CD14-positive monocyte (primary cell): ENCODE data around the gene RPS14. TPM values are rescaled to one million over a fixed set of nuclear protein-coding genes. Genes with fewer than 3 reads are reported as not detected.

Experiments used
- DNase-seq, 3 donors: peaks; one replicate each; pipeline ENCODE4 v3.0.0-alpha.2; 2011 to 2022
- H2AFZ ChIP-seq: 2 replicates; pipeline ENCODE4 v1.6.0; 2012; ENCODE audit warnings: mild to moderate bottlenecking, low read depth, low read length, inconsistent platforms; ENCODE audit not compliant: insufficient read depth, poor library complexity, severe bottlenecking
- H3K27ac ChIP-seq, 2 donors: 1 replicate in 1 of 2; 2 replicates in 1 of 2; pipeline ENCODE4 v1.5.1; 2012 to 2013; ENCODE audit warnings: low read length in 2 of 2, control low read depth in 1 of 2, inconsistent platforms in 1 of 2, low read depth in 1 of 2, mild to moderate bottlenecking in 1 of 2
- H3K27me3 ChIP-seq, 2 donors: one replicate each; pipeline versions ENCODE4 v1.6.0 to v1.6.1; 2011 to 2013; ENCODE audit warnings: low read length in 2 of 2; ENCODE audit not compliant: control insufficient read depth in 2 of 2, insufficient read depth in 2 of 2
- H3K36me3 ChIP-seq, 2 donors: replicated peaks in 1 of 2; 1 replicate in 1 of 2; 2 replicates in 1 of 2; pipeline versions ENCODE4 v1.5.1 to v1.6.1; 2012 to 2013; ENCODE audit warnings: low read length in 2 of 2, control low read depth in 1 of 2, inconsistent platforms in 1 of 2, mild to moderate bottlenecking in 1 of 2; ENCODE audit not compliant: insufficient read depth in 2 of 2, control insufficient read depth in 1 of 2
- H3K4me1 ChIP-seq, 2 donors: 1 replicate in 1 of 2; 2 replicates in 1 of 2; pipeline versions ENCODE4 v1.5.1 to v1.6.1; 2012 to 2013; ENCODE audit warnings: low read length in 2 of 2, control low read depth in 1 of 2, inconsistent platforms in 1 of 2, mild to moderate bottlenecking in 1 of 2, moderate library complexity in 1 of 2; ENCODE audit not compliant: insufficient read depth in 2 of 2, control insufficient read depth in 1 of 2
- H3K4me2 ChIP-seq: replicated peaks from 2 replicates; pipeline ENCODE3; 2012; ENCODE audit warnings: low read length, moderate library complexity, mild to moderate bottlenecking; ENCODE audit not compliant: poor library complexity, severe bottlenecking; ENCODE audit errors: extremely low read depth
- H3K4me3 ChIP-seq, 3 experiments: fragments of 200-600 bp in 1 of 3; sonication (generic) in 1 of 3; replicated peaks in 1 of 3; 1 replicate in 2 of 3; 2 replicates in 1 of 3; pipeline ENCODE4 v1.5.1; 2011 to 2013; ENCODE audit warnings: low read length in 3 of 3, mild to moderate bottlenecking in 3 of 3, control low read depth in 2 of 3, low read depth in 2 of 3, inconsistent platforms in 1 of 3, moderate library complexity in 1 of 3
- H3K79me2 ChIP-seq: 2 replicates; pipeline ENCODE4 v1.6.0; 2012; ENCODE audit warnings: mild to moderate bottlenecking, control low read depth, inconsistent platforms, low read length, moderate library complexity; ENCODE audit not compliant: insufficient read depth
- H3K9ac ChIP-seq: 2 replicates; pipeline ENCODE4 v1.6.0; 2017; ENCODE audit warnings: low read length, mild to moderate bottlenecking; ENCODE audit not compliant: insufficient read depth, poor library complexity, severe bottlenecking
- H3K9me3 ChIP-seq, 2 donors: replicated peaks in 1 of 2; 1 replicate in 1 of 2; 2 replicates in 1 of 2; pipeline versions ENCODE4 v1.5.1 to v1.6.1; 2012 to 2013; ENCODE audit warnings: low read length in 2 of 2, control low read depth in 1 of 2; ENCODE audit not compliant: control insufficient read depth in 1 of 2, insufficient read depth in 1 of 2
- H4K20me1 ChIP-seq: 2 replicates; pipeline ENCODE4 v1.6.0; 2012; ENCODE audit warnings: mild to moderate bottlenecking, low read length, control low read depth, moderate library complexity; ENCODE audit not compliant: insufficient read depth
- H3K27ac Mint-ChIP-seq, 7 donors: one replicate each; pipeline ENCODE4 v1.8.0; 2020; ENCODE audit warnings: mild to moderate bottlenecking in 7 of 7, mixed read lengths in 7 of 7, moderate library complexity in 6 of 7, inconsistent platforms in 2 of 7
- H3K27me3 Mint-ChIP-seq, 3 donors: one replicate each; pipeline ENCODE4 v1.8.0; 2021 to 2022; ENCODE audit warnings: low read depth in 3 of 3, mild to moderate bottlenecking in 3 of 3, mixed read lengths in 3 of 3, moderate library complexity in 3 of 3, inconsistent platforms in 1 of 3
- H3K36me3 Mint-ChIP-seq, 2 donors: one replicate each; pipeline ENCODE4 v1.8.0; 2020; ENCODE audit warnings: mixed read lengths in 2 of 2, inconsistent platforms in 1 of 2, mild to moderate bottlenecking in 1 of 2
- H3K4me1 Mint-ChIP-seq: one replicate; pipeline ENCODE4 v1.8.0; 2020; ENCODE audit warnings: mild to moderate bottlenecking, mixed read lengths
- H3K4me3 Mint-ChIP-seq, 2 donors: one replicate each; pipeline ENCODE4 v1.8.0; 2020; ENCODE audit warnings: mild to moderate bottlenecking in 2 of 2, mixed read lengths in 2 of 2, moderate library complexity in 1 of 2
- H3K9me3 Mint-ChIP-seq, 7 donors: one replicate each; pipeline ENCODE4 v1.8.0; 2020 to 2022; ENCODE audit warnings: mixed read lengths in 7 of 7, mild to moderate bottlenecking in 6 of 7, moderate library complexity in 6 of 7, inconsistent platforms in 2 of 7
- WGBS: methylation state at CpG from one replicate; pipeline ENCODE4 v1.1.5; 2013; ENCODE audit warnings: missing lambda C conversion rate; ENCODE audit not compliant: insufficient coverage; 5-methylcytosine and 5-hydroxymethylcytosine counted together
- intact Hi-C, 2 donors: fragments of 100-400 bp; cut with micrococcal nuclease; formaldehyde crosslinking; loops; one replicate each; pipeline versions ENCODE4 v1.15.0 to v1.15.1; 2023
- polyA plus RNA-seq, 3 donors: library from polyadenylated mRNA; depleted of rRNA in 1 of 3; unstranded in 2 of 3; stranded (reverse) in 1 of 3; fragments of 300-500 nt in 2 of 3; fragments of >200 nt in 1 of 3; fragmentation: Illumina TruSeq in 2 of 3; gene quantifications; 1 replicate in 2 of 3; 2 replicates in 1 of 3; pipeline ENCODE4 v1.2.3, GENCODE V29; 2012 to 2021
- TF ChIP-seq, protein P1 (sequence below): fragments of 200-600 bp; IDR thresholded peaks from one replicate; pipeline ENCODE4 v1.8.0; 2022; ENCODE audit warnings: antibody characterized with exemption, mild to moderate bottlenecking

RPS14 gene
- polyA plus RNA-seq, 3 donors = 2,768 to 4,675 (median 3,499) TPM

DNA sequence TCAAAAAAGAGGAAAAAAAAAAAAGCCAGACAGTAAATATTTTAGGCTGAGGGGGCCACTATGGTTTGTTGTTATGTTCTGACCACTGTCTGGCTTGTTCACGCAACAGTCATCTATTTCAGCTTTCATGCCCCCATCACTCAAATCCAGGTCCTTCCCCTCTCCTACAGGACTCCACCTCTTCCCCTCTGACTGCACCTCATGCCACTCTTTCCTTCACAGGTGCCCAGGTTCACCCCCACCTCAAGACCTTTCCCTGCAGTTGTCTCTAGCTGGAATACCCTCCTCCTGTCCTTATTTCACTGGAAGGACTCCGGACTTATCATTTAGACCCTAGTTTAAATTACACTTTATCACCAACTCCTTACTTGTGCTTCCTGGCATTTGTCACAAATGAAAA is 3.5 kb downstream of the RPS14 start:
- Mint-ChIP-seq H3K36me3 (peaks cover 59 to 65% of the 10 kb centered on the region in 2 donors), H3K27ac (peak overlapping the region in 4 of 7 donors; percentile 52 to 78 (median 65)), H3K4me1 (peaks cover 18% of the 10 kb centered on the region), H3K27me3 (no peaks in the 10 kb centered on the region), H3K4me3 (no peak overlapping the region), H3K9me3 (peaks cover 0 to 2% (median 2%) of the 10 kb centered on the region in 7 donors)
- no peaks in the 10 kb centered on the region for H3K9me3 ChIP-seq
- peaks cover 46 to 53% of the 10 kb centered on the region in 2 donors for H3K36me3 ChIP-seq
- DNase-seq = no peak
- WGBS = 93% methylated on average over 2 of the region's 2 CpGs
- intact Hi-C loops = loop anchor here (5.0 kb wide), 2 partner anchors 34 to 41 kb away; partner anchors contain the start of gene CD74 (in 2 of the 2)
- H4K20me1 ChIP-seq = peaks cover 58% of the 10 kb centered on the region
- H3K27me3 ChIP-seq = no peaks in the 10 kb centered on the region
- TF ChIP-seq, protein P1, sequence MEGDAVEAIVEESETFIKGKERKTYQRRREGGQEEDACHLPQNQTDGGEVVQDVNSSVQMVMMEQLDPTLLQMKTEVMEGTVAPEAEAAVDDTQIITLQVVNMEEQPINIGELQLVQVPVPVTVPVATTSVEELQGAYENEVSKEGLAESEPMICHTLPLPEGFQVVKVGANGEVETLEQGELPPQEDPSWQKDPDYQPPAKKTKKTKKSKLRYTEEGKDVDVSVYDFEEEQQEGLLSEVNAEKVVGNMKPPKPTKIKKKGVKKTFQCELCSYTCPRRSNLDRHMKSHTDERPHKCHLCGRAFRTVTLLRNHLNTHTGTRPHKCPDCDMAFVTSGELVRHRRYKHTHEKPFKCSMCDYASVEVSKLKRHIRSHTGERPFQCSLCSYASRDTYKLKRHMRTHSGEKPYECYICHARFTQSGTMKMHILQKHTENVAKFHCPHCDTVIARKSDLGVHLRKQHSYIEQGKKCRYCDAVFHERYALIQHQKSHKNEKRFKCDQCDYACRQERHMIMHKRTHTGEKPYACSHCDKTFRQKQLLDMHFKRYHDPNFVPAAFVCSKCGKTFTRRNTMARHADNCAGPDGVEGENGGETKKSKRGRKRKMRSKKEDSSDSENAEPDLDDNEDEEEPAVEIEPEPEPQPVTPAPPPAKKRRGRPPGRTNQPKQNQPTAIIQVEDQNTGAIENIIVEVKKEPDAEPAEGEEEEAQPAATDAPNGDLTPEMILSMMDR = no peak
- H2AFZ ChIP-seq = no peak overlapping the region
- peaks cover 14 to 17% of the 10 kb centered on the region in 2 donors for H3K4me1 ChIP-seq
- no peak overlapping the region for H3K9ac ChIP-seq
- no peak overlapping the region for H3K27ac ChIP-seq
- H3K79me2 ChIP-seq = peaks cover 42% of the 10 kb centered on the region
- no peak overlapping the region for H3K4me2 ChIP-seq
- no peak overlapping the region for H3K4me3 ChIP-seq

DNA sequence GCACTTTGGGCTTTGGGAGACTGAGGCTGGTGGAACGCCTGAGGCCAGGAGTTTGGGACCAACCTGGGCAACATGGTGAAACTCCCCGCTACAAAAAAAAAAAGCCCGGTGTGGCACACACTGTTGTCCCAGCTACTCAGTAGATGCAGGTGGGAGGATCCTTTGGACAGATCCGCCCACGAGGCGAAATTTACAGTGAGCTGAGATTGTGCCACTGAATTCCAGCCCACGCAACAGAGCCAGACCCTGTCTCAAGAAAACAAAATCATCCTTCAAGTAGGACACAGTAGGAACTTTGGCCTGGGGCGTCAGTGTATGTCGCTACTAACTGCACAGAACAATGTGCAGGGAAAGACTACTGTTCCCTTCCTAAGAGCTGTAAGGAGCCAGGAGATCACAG is 4.8 kb downstream of the RPS14 start:
- Histone ChIP-seq H3K36me3 (peaks cover 46 to 53% of the 10 kb centered on the region in 2 donors), H3K27ac (no peak overlapping the region), H3K4me1 (peaks cover 14 to 17% of the 10 kb centered on the region in 2 donors), H2AFZ (no peak overlapping the region), H3K9me3 (no peaks in the 10 kb centered on the region), H4K20me1 (peaks cover 58% of the 10 kb centered on the region), H3K79me2 (peaks cover 42% of the 10 kb centered on the region), H3K4me2 (no peak overlapping the region), H3K9ac (no peak overlapping the region), H3K4me3 (no peak overlapping the region), H3K27me3 (no peaks in the 10 kb centered on the region)
- intact Hi-C loops = loop anchor here (5.0 kb wide), 3 partner anchors 32 to 43 kb away; partner anchors contain the start of gene CD74 (in 2 of the 2)
- peaks cover 0 to 2% (median 0%) of the 10 kb centered on the region in 7 donors for H3K9me3 Mint-ChIP-seq
- peaks cover 65 to 70% of the 10 kb centered on the region in 2 donors for H3K36me3 Mint-ChIP-seq
- no peak overlapping the region for H3K4me3 Mint-ChIP-seq
- H3K27ac Mint-ChIP-seq = no peak overlapping the region
- DNase-seq = no peak
- TF ChIP-seq, protein P1 = no peak
- H3K27me3 Mint-ChIP-seq = no peaks in the 10 kb centered on the region
- peaks cover 18% of the 10 kb centered on the region for H3K4me1 Mint-ChIP-seq
- WGBS = 94% methylated on average over 6 of the region's 9 CpGs
